Measurements from ENCODE around the gene EPOP. TPM values are rescaled to one million over a fixed set of nuclear protein-coding genes. Genes with fewer than 3 reads are reported as not detected.

EPOP gene
- total RNA-seq, 1 experiment from 2014 or later, result 37.9 TPM

GRCh38 chr17:38632334-38632733 is 42.4 kb downstream of the EPOP start (continued):
- TF ChIP-seq CBX3 (IDR thresholded peaks at IDR 0.05; ENCODE audit: low read depth) (no peak), SRF (IDR thresholded peaks at IDR 0.05; ENCODE audit: low read depth) (no peak), SP1 (IDR thresholded peaks at IDR 0.05; ENCODE audit: low read depth) (no peak), JUND (IDR thresholded peaks at IDR 0.05) (no peak)

GRCh38 chr17:38628441-38628840 is 46.3 kb downstream of the EPOP start:
- Histone ChIP-seq H3K4me3 (replicated peaks in 1 of 2; ENCODE audit: low read depth in 1 of 2, low read length in 2 of 2) (no peak overlapping the region), H4K20me1 (ENCODE audit: insufficient read depth) (no peaks in the 10 kb centered on the region), H3K9ac (ENCODE audit: low read length) (no peak overlapping the region), H3K9me2 (ENCODE audit: insufficient read depth) (no peaks in the 10 kb centered on the region), H3K36me3 (ENCODE audit: control insufficient read depth in 1 of 2, insufficient read depth in 2 of 2, low read length in 2 of 2) (no peaks in the 10 kb centered on the region), H3K79me2 (ENCODE audit: insufficient read depth, low read length) (no peaks in the 10 kb centered on the region), H3K4me1 (ENCODE audit: control insufficient read depth in 1 of 2, insufficient read depth in 2 of 2, low read length in 2 of 2) (peaks cover 0 to 4% of the 10 kb centered on the region in 2 experiments; a peak in 2 of 4 replicates), H3K27me3 (ENCODE audit: insufficient read depth, low read length) (no peaks in the 10 kb centered on the region), H3K9me3 (ENCODE audit: control insufficient read depth in 1 of 2, insufficient read depth in 1 of 2, low read depth in 1 of 2, low read length in 2 of 2) (no peaks in the 10 kb centered on the region), H3K4me2 (ENCODE audit: low read length) (no peak overlapping the region), H3K27ac (ENCODE audit: low read depth, low read length) (no peak overlapping the region), H2AFZ (ENCODE audit: low read depth, low read length, poor library complexity, severe bottlenecking) (no peak overlapping the region)
- ATAC-seq (peak; percentile 92), DNase-seq (ENCODE audit: low read depth, low spot score) (peak; percentile 67)
- TF ChIP-seq RAD21 (IDR thresholded peaks at IDR 0.05; ENCODE audit: low read depth) (no peak), CTCF (IDR thresholded peaks at IDR 0.05 in 2 of 3, conservative IDR thresholded peaks at IDR 0.05 in 1 of 3; ENCODE audit: borderline replicate concordance in 1 of 3, insufficient read depth in 1 of 3, low read depth in 2 of 3, low read length in 2 of 3) (no peak), SIN3A (IDR thresholded peaks at IDR 0.05; ENCODE audit: low read depth) (no peak), ELF1 (IDR thresholded peaks at IDR 0.05; ENCODE audit: borderline replicate concordance, low read depth) (no peak), ZNF274 (IDR thresholded peaks at IDR 0.05; ENCODE audit: low read depth, low read length) (no peak), FOSL1 (IDR thresholded peaks at IDR 0.05; ENCODE audit: low read depth) (no peak), CEBPB (IDR thresholded peaks at IDR 0.05; ENCODE audit: low read depth) (no peak)
- CTCF ChIA-PET, result interaction anchor here (0.6 kb wide), 1 partner anchor 62 kb away, joined by 3 read pairs; no protein-coding TSS in a partner anchor
- no TSS peak for BruUV-seq (replicated peaks)
- intact Hi-C loops (cut with micrococcal nuclease), result no loop called here
- RAD21 ChIA-PET (ENCODE audit: low non-redundant PET in 1 of 2, low total read pairs in 2 of 2, uncharacterized antibody in 2 of 2, unreplicated experiment in 2 of 2), result no interaction called here
- POLR2A ChIA-PET, result interaction anchor here (0.7 kb wide), 1 partner anchor 9 kb away, joined by 3 read pairs; no protein-coding TSS in a partner anchor
